Bone marrow (tissue), 2 donors: ENCODE measurements around the gene SLCO4C1.
"Not testable (repeated sequence)": the region's sequence is repeated elsewhere in the genome, so short reads cannot be mapped to it uniquely, and the experiment has no call there.

Source experiments
- DNase-seq, 2 donors: peaks; one replicate each; lab custom pipeline; 2025; lab: John Stamatoyannopoulos, UW

The SLCO4C1 gene, protein sequence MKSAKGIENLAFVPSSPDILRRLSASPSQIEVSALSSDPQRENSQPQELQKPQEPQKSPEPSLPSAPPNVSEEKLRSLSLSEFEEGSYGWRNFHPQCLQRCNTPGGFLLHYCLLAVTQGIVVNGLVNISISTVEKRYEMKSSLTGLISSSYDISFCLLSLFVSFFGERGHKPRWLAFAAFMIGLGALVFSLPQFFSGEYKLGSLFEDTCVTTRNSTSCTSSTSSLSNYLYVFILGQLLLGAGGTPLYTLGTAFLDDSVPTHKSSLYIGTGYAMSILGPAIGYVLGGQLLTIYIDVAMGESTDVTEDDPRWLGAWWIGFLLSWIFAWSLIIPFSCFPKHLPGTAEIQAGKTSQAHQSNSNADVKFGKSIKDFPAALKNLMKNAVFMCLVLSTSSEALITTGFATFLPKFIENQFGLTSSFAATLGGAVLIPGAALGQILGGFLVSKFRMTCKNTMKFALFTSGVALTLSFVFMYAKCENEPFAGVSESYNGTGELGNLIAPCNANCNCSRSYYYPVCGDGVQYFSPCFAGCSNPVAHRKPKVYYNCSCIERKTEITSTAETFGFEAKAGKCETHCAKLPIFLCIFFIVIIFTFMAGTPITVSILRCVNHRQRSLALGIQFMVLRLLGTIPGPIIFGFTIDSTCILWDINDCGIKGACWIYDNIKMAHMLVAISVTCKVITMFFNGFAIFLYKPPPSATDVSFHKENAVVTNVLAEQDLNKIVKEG

DNA sequence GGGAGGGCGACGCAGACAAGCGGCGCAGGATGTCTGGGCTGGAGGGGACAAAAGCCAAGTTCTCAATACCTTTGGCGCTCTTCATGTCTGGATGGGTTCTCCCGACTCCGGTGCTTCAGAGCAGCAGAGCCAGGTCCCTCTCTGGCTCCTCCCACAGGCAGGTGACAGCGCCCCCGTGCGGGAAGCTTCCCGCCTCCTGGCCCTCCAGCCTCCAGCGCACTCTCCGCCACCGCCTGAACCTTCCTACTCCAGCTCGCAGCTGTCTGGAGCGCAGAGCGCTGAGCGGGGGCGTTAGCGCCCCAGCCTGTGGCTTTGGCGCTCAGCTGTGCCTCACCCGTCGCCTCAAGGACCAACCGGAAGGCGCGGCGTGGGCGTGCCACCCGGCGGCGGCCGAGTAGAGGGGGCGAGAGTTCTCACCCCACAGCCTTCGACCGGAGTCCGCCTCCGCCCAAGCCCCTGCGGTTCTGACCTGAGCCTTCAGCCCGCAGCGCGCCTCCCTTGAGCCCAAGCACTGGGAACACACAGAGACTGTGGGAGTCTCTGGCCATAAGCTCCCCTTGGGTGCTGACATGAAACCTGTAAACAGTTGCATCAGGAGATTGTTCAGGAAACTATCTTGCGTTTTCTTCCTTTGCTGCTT lies at the start of gene SLCO4C1:
Gene SLCO4C1 (minus strand): TSS at position 107 of the 640 bp plus-strand sequence. CDS start 22 bp downstream, at position 85.
- peak; percentile 59 to 92 for DNase-seq

GRCh38 chr5:102341681-102342288 lies 45.7 kb upstream of the SLCO4C1 start:
- DNase-seq, result no peak

- DNase-seq, result no peak
Observed at GRCh38 chr5:102324714-102325113, 28.6 kb upstream of the SLCO4C1 start.

DNA sequence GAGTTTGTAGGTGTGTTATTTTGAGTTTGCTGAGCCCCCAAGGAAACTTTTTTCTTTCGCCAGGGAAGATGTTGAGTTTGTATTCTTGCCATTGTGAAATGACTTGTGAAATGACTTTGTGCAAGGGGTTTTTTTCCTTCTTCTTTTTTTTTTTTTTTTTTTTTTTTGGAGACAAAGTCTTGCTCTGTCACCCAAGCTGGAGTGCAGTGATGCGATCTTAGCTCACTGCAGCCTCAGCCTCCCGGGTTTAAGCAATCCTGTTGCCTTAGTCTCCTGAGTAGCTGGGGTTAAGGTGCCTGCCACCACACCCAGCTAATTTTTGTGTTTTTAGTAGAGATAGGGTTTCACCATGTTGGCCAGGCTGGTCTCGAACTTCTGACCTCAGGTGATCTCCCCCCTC lies 22.7 kb upstream of the SLCO4C1 start:
- not testable (repeated sequence) for DNase-seq

DNA sequence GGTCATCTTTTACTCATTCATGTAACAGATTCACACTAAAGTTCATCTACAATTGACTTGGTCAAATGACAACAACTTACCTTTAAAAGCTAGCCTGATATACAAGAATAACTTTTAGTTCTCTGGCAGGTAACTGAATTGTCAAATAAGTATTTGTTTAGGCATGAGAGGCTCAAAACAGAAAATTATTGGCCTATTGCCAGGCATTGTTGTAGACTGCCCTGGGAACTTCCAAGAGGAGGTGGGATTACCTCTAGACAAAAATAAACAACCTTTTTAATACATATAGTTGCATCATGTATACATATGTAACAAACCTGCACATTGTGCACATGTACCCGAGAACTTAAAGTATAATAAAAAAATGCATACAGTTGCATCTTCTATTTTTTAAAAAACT lies 18.2 kb upstream of the SLCO4C1 start:
- no peak for DNase-seq

- peak in 1 of 2 donors; percentile 92 for DNase-seq
Observed at GRCh38 chr5:102313912-102314311, 17.8 kb upstream of the SLCO4C1 start.

DNA sequence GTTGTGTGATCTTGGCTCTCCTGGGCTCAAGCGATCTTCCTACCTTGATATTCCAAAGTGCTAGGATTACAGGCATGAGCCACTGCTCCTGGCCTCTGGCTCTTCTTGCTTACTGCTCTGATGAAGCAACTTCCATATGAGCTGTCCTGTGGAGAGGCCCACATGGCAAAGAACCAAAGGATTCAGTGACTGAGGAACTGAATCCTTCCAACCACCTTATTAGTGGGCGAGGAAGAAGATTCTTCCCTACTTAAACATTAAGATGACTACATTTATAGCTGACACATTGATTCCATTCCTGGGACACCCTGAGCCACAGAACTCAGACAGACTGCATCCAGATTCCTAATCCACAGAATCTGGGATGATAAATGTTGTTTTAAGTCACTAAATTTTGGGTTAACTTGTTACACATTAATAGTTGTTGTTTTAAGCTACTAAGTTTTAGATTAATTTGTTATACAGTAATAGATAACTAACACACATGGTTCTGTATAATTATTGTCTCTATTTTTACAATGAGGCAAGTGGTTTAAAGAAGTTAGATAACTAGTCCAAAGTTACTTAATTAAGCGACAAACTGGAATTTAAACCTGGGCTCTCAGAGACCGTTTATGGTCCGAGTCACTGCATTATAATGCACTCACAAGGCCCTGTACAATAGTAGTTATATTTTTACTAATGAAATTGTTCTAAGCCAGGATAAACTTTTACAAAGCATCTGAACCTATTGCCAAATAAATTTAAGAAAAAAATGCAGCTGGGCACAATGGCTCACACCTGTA lies 16.7 kb upstream of the SLCO4C1 start:
- no peak for DNase-seq

GRCh38 chr5:102309586-102309985 lies 13.5 kb upstream of the SLCO4C1 start:
- no peak for DNase-seq

DNA sequence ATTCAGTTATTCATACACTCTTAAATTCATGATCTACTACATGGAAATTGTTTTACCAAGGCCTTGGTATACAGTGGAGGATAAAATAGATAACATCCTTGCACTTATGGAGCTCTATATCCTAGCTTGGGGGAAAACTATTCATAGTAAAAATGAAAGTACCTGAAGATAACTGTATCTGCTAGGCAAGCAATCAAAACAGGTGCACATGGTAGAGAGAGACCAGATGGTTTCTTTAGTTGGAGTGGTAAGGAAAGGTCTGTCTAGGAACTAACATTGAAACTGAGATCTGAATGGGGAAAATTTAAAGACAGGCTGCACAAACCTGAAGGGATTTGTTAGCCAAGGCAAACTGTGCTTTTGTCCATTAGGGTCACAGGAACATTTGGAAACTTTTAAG lies 11.1 kb upstream of the SLCO4C1 start:
- no peak for DNase-seq

DNA sequence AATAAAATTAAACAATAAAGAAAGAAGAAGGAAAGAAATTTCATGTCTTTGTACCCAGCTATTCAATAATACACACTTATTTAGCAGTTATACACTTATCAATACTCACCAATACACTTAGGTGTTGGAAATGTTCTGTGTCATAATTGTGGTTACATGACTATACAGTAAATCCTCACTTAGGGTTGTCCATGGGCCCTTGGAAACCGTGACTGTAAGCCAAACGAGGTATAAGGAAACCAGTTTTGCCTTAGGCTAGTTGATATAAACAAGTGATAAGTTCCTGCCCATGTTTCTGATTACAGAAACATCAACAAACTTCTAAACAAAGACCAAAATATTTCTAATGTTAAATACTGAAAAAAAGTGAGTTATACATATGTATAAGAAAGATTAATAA lies 10.0 kb upstream of the SLCO4C1 start:
- DNase-seq, result no peak

GRCh38 chr5:102295534-102296177 lies 428 bp downstream of the SLCO4C1 start:
- DNase-seq, result no peak

GRCh38 chr5:102294886-102295395 lies 1.1 kb downstream of the SLCO4C1 start:
- DNase-seq, result no peak

- DNase-seq, result no peak
Observed at GRCh38 chr5:102290004-102290403, 6.1 kb downstream of the SLCO4C1 start.

GRCh38 chr5:102289251-102289899 lies 6.7 kb downstream of the SLCO4C1 start:
- no peak for DNase-seq

DNA sequence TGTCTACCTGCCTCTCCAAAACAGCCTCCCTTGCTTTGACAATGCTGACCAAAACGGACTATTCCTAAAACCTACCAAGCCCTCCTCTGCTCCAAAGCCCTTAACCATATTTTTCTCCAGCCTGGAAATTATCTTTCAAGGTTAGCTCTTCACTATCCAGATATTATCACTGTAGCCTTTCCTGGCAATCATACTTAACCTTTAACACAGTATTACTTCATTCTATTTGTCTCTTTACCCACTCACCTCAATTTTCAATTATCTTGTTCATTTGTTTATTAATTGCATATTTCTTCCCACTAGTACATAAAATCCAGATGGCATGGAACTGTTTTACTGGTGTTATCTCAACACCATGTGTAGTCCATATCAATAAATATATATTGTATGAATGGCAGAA lies 7.5 kb downstream of the SLCO4C1 start:
- no peak for DNase-seq

DNA sequence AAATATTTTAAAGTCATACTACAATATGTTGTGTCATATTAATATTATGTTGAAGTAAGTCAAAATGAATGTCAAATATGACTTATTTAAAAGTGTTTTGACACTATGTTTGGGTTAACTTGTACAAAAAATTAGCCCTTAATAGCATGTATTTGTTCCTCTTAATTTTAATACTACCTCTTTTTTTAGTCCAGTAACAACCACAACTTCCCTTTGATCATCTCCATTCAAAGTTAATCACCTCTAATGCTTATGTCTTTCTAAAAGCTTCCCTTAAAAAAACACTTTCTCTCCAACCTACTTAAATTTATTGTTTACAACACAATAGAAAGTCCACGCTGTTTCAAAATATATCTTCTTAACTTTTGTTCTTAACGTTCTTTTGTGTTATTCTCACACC lies 9.6 kb downstream of the SLCO4C1 start:
- DNase-seq, result no peak

- peak in 1 of 2 donors; percentile 73 for DNase-seq
Observed at GRCh38 chr5:102283102-102283797, 12.8 kb downstream of the SLCO4C1 start.

GRCh38 chr5:102279711-102280110 lies 16.4 kb downstream of the SLCO4C1 start:
- no peak for DNase-seq

- DNase-seq, result no peak
Observed at GRCh38 chr5:102278231-102278630, 17.9 kb downstream of the SLCO4C1 start.

DNA sequence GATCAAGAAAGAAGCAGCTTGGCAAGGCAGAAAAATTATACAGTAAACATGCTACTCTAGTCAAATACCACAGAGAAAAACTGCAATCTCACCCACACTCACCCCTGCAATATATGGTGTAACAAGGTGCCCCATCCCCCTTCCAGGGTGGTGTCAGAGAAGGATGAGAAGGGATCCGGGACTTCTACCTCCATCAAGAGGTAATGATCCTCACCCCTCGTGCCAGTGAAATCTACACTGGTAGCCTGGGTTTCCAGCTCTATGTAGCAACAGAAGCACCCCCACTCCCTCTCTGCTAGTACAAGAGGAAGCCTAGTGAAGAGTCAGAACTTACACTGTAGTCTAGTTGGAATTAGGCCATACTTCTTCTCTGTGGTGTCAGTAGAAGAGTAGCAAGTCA lies 18.9 kb downstream of the SLCO4C1 start:
- no peak for DNase-seq
